Panc1 (cell line): ENCODE data around the gene SHISA9. TPM values are rescaled to one million over a fixed set of nuclear protein-coding genes. Genes with fewer than 3 reads are reported as not detected.

ENCODE experiments used
- ATAC-seq: fragments of 200-7000 bp; cut with Tn5 transposase; 2 replicates; pipeline ENCODE4 v1.9.1; 2020; ENCODE audit warnings: mild to moderate bottlenecking, moderate library complexity
- BruUV-seq: library from RNA; stranded (reverse); fragments of 400-500 nt; replicated peaks from 2 replicates; lab custom pipeline; 2021; lab: Mats Ljungman, UMichigan
- CTCF ChIA-PET: fragments of 300-600 bp; sonication (Branson Sonifier 250); formaldehyde crosslinking; loops from one replicate; lab custom pipeline; 2022; ENCODE audit warnings: antibody characterized with exemption; lab: Charles Lee
- POLR2A ChIA-PET: fragments of 300-600 bp; sonication (Branson Sonifier 250); formaldehyde crosslinking; loops from one replicate; lab custom pipeline; 2022; ENCODE audit warnings: antibody characterized with exemption; lab: Charles Lee
- DNase-seq: peaks from one replicate; pipeline ENCODE4 v3.0.0-alpha.2; 2010; ENCODE audit warnings: low read depth, low spot score
- H3K27ac ChIP-seq: 2 replicates; pipeline ENCODE4 v1.5.1; 2011; ENCODE audit warnings: mild to moderate bottlenecking, low read length, inconsistent platforms
- H3K27me3 ChIP-seq: fragments of 200-500 bp; sonication (Bioruptor generic); 2 replicates; pipeline ENCODE4 v1.6.0; 2014; ENCODE audit warnings: low read length, inconsistent platforms; ENCODE audit not compliant: control insufficient read depth, insufficient read depth
- H3K36me3 ChIP-seq: fragments of 200-500 bp; sonication (Bioruptor generic); 2 replicates; pipeline ENCODE4 v1.5.1; 2014; ENCODE audit warnings: inconsistent platforms, mild to moderate bottlenecking, low read length, moderate library complexity; ENCODE audit not compliant: control insufficient read depth, insufficient read depth
- H3K4me1 ChIP-seq: 2 replicates; pipeline ENCODE4 v1.5.1; 2011; ENCODE audit warnings: inconsistent platforms, mild to moderate bottlenecking, low read length, moderate library complexity; ENCODE audit not compliant: control insufficient read depth, insufficient read depth
- H3K4me3 ChIP-seq, 2 experiments: 2 replicates each; pipeline ENCODE4 v1.5.1; 2011 to 2012; ENCODE audit warnings: low read depth in 2 of 2, low read length in 2 of 2, mild to moderate bottlenecking in 2 of 2, inconsistent platforms in 1 of 2, moderate library complexity in 1 of 2
- H3K9me3 ChIP-seq: fragments of 200-500 bp; sonication (Bioruptor generic); 2 replicates; pipeline ENCODE4 v1.5.1; 2014; ENCODE audit warnings: low read depth, mild to moderate bottlenecking, inconsistent platforms, low read length, moderate library complexity; ENCODE audit not compliant: control insufficient read depth, insufficient read depth
- CTCF ChIP-seq: fragments of 450-650 bp; IDR thresholded peaks from 2 replicates; pipeline ENCODE4 v1.5.1; 2017; ENCODE audit warnings: mild to moderate bottlenecking
- POLR2AphosphoS5 ChIP-seq: IDR thresholded peaks from 2 replicates; pipeline ENCODE4 v1.6.1; 2012; ENCODE audit warnings: mild to moderate bottlenecking, low read depth, low read length, moderate library complexity
- REST ChIP-seq, 2 experiments: IDR thresholded peaks; 2 replicates each; pipeline ENCODE4 v1.6.1; 2011 to 2012; ENCODE audit warnings: low read depth in 2 of 2, control low read depth in 1 of 2, low read length in 1 of 2, mild to moderate bottlenecking in 1 of 2, moderate library complexity in 1 of 2; ENCODE audit not compliant: insufficient read depth in 1 of 2
- SIN3A ChIP-seq: IDR thresholded peaks from 2 replicates; pipeline ENCODE4 v1.6.1; 2012; ENCODE audit warnings: low read depth, mild to moderate bottlenecking, low read length, moderate library complexity, borderline replicate concordance; ENCODE audit not compliant: insufficient read depth
- TCF7L2 ChIP-seq: IDR thresholded peaks from 2 replicates; pipeline ENCODE4 v1.6.1; 2011; ENCODE audit warnings: mild to moderate bottlenecking, low read depth, low read length, inconsistent platforms
- in situ Hi-C: cut with HindIII; loops from 2 replicates; pipeline ENCODE4 v1.10.0; 2016; ENCODE audit warnings: low sequenced_read_pairs, low pct_unique_long_range_greater_than_20kb
- intact Hi-C: fragments of 100-400 bp; cut with micrococcal nuclease; formaldehyde crosslinking; loops from one replicate; pipeline ENCODE4 v1.10.0; 2022; ENCODE audit not compliant: unreplicated experiment
- total RNA-seq: library from RNA; stranded (reverse); gene quantifications from one replicate; pipeline ENCODE4 v1.2.1, GENCODE V29; 2021; ENCODE audit not compliant: unreplicated experiment

SHISA9 gene
- total RNA-seq, 1 experiment from 2014 or later, result 0.10 TPM

- Histone ChIP-seq H3K9me3 (no peaks in the 10 kb centered on the region), H3K4me1 (no peaks in the 10 kb centered on the region), H3K36me3 (no peaks in the 10 kb centered on the region), H3K27ac (no peak overlapping the region), H3K4me3 (no peak overlapping the region), H3K27me3 (no peaks in the 10 kb centered on the region; the same call in 1 of the 2 replicates)
- ChIA-PET CTCF (no interaction called here), POLR2A (interaction anchor here (0.6 kb wide), 1 partner anchor 39 kb away, joined by 4 read pairs; no protein-coding TSS in a partner anchor)
- intact Hi-C loops (no loop called here), in situ Hi-C loops (no loop called here)
- no peak for ATAC-seq
- BruUV-seq, result no TSS peak
- no peak for DNase-seq
- TF ChIP-seq CTCF (no peak), TCF7L2 (no peak), REST (IDR thresholded peaks at IDR 0.05; ENCODE audit: insufficient read depth in 1 of 2, low read depth in 2 of 2, low read length in 1 of 2) (peak; percentile 90 to 95)
Observed at GRCh38 chr16:13036600-13036999, 135.2 kb downstream of the SHISA9 start.

- in situ Hi-C loops (no loop called here), intact Hi-C loops (no loop called here)
- no peak overlapping the region for H3K27ac ChIP-seq
- no peaks in the 10 kb centered on the region for H3K4me1 ChIP-seq
- no peak overlapping the region for H3K4me3 ChIP-seq
- DNase-seq (no peak), ATAC-seq (no peak)
- POLR2A ChIA-PET, result no interaction called here
- no peaks in the 10 kb centered on the region for H3K36me3 ChIP-seq
- no peak for TF ChIP-seq REST (IDR thresholded peaks at IDR 0.05; ENCODE audit: insufficient read depth in 1 of 2, low read depth in 2 of 2, low read length in 1 of 2)
- no peak for TF ChIP-seq SIN3A
- no peak for TF ChIP-seq CTCF
- TF ChIP-seq POLR2AphosphoS5, result no peak
- no peak for TF ChIP-seq TCF7L2
- H3K27me3 ChIP-seq, result no peaks in the 10 kb centered on the region
- no peaks in the 10 kb centered on the region for H3K9me3 ChIP-seq
- CTCF ChIA-PET, result no interaction called here
- BruUV-seq, result no TSS peak
Observed at GRCh38 chr16:13038591-13038990, 137.2 kb downstream of the SHISA9 start.
